D721Med (cell line): ENCODE data around the gene TOM1.

ENCODE experiments used
- DNase-seq: peaks from one replicate; pipeline ENCODE4 v3.0.0; 2011; ENCODE audit warnings: low spot score; ENCODE audit not compliant: insufficient read length
- FAIRE-seq: peaks from 2 replicates; lab custom pipeline; 2011; peaks lifted over from hg19 to GRCh38; lab: Jason Lieb, UNC
- CTCF ChIP-seq: IDR thresholded peaks from 2 replicates; pipeline ENCODE4 v1.5.1; 2012; ENCODE audit warnings: mild to moderate bottlenecking, control low read depth; ENCODE audit not compliant: insufficient read depth; ENCODE audit errors: missing control alignments

Gene TOM1

GRCh38 chr22:35307372-35307771 is 7.7 kb downstream of the TOM1 start:
- no peak for TF ChIP-seq CTCF
- DNase-seq (no peak), FAIRE-seq (no peak)

DNA sequence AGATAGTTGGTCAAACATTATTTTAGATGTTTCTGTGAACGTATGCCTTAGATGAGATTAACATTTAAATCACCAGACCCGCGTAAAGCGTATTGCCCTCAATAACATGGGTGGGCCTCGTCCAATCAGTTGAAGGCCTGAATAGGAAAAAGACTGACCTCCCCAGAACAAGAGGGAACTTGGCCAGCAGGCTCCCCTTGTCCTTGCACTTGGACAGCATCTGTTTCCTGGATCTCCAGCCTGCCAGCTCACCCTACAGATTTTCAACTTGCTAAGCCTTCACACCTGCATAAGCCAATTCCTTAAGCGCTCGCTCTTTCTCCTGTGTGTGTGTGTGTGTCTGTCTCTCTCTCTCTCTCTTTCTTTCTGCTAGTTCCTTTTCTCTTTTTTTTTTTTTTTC is 8.2 kb downstream of the TOM1 start:
- no peak for DNase-seq
- no peak for TF ChIP-seq CTCF
- no peak for FAIRE-seq

- no peak for DNase-seq
- FAIRE-seq: no peak
- TF ChIP-seq CTCF: no peak
Observed at GRCh38 chr22:35308480-35309021, 8.9 kb downstream of the TOM1 start.

GRCh38 chr22:35310556-35311550 is 11.2 kb downstream of the TOM1 start:
- no peak for FAIRE-seq
- no peak for DNase-seq
- no peak for TF ChIP-seq CTCF

GRCh38 chr22:35311551-35311999 is 11.9 kb downstream of the TOM1 start:
- no peak for TF ChIP-seq CTCF
- no peak for FAIRE-seq
- no peak for DNase-seq

- FAIRE-seq: no peak
Observed at GRCh38 chr22:35312198-35313059, 12.7 kb downstream of the TOM1 start.

More at GRCh38 chr22:35312198-35313059, 12.7 kb downstream of the TOM1 start:
- no peak for DNase-seq
- no peak for TF ChIP-seq CTCF
